Neural progenitor cell (in vitro differentiated cells): Measurements from ENCODE around the gene ESYT3.
"Not testable (repeated sequence)": the region's sequence is repeated elsewhere in the genome, so short reads cannot be mapped to it uniquely, and the experiment has no call there.

Source experiments
- CTCF ChIP-seq: fragments of 200-600 bp; sonication (generic); IDR thresholded peaks from 2 replicates; pipeline ENCODE4 v1.5.1; 2017; ENCODE audit warnings: antibody characterized with exemption, mild to moderate bottlenecking
- EZH2 ChIP-seq: fragments of 200-600 bp; sonication (generic); IDR thresholded peaks from 2 replicates; pipeline ENCODE4 v1.6.1; 2017; ENCODE audit warnings: antibody characterized with exemption, mild to moderate bottlenecking, moderate library complexity

- not testable (repeated sequence) for TF ChIP-seq CTCF, EZH2
Measured at GRCh38 chr3:138416236-138416635, 18.2 kb upstream of the ESYT3 start.
